22Rv1 (cell line): Measurements from ENCODE around the gene CUX1.
"Not testable (repeated sequence)": the region's sequence is repeated elsewhere in the genome, so short reads cannot be mapped to it uniquely, and the experiment has no call there.

ENCODE experiments used
- H3K27ac ChIP-seq: fragments of 450-650 bp; 2 replicates; pipeline ENCODE4 v1.5.1; 2017
- CTCF ChIP-seq: fragments of 450-650 bp; IDR thresholded peaks from 2 replicates; pipeline ENCODE4 v1.5.1; 2017; ENCODE audit warnings: mild to moderate bottlenecking
- ZFX ChIP-seq: fragments of 450-650 bp; IDR thresholded peaks from 2 replicates; pipeline ENCODE4 v1.6.1; 2017; ENCODE audit warnings: antibody characterized with exemption, borderline replicate concordance

Gene CUX1

GRCh38 chr7:102132209-102132752 lies 314.9 kb downstream of the CUX1 start:
- TF ChIP-seq CTCF: no peak
- no peak for TF ChIP-seq ZFX
- H3K27ac ChIP-seq: no peak overlapping the region

DNA sequence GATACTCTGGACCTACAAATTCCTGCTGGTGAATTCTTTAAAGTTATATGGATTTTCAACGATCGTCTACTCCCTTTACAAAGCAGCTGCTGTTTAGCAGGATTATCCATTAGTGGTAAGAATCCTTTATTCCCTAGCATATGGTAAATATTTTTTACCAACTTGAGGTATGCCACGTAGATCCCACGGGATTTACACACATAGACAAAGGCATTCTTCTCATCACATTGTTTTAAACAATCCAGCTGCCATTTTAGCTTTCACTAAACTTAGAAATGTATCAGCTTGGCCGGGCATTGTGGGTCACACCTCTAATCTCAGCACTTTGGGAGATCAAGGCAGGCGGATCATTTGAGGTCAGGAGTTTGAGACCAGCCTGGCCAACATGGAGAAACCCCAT lies 321.2 kb downstream of the CUX1 start:
- TF ChIP-seq ZFX: no peak
- no peak for TF ChIP-seq CTCF
- no peak overlapping the region for H3K27ac ChIP-seq

GRCh38 chr7:102140952-102141370 lies 323.5 kb downstream of the CUX1 start:
- no peak overlapping the region for H3K27ac ChIP-seq
- no peak for TF ChIP-seq CTCF
- no peak for TF ChIP-seq ZFX

DNA sequence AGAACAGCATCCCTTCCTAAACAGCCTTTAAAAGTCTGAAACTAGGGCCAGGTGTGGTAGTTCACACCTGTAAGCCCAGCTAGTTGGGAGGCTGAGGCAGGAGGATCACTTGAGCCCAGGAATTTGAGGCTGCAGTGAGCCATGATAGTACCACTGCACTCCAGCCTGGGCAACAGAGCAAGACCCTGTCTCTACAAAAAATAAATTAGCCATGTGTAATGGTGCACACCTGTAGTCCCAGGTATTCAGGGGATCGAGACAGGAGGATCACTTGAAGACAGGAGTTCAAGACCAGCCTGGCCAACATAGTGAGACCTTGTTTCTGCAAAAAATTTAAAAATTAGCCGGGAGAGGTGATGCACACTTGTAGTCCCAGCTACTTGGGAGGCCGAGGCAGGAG lies 325.0 kb downstream of the CUX1 start:
- not testable (repeated sequence) for H3K27ac ChIP-seq

- H3K27ac ChIP-seq: no peak overlapping the region
- no peak for TF ChIP-seq ZFX
These were observed 328.7 kb downstream of the CUX1 start for GRCh38 chr7:102146122-102146521.

GRCh38 chr7:102147008-102147407 lies 329.6 kb downstream of the CUX1 start:
- H3K27ac ChIP-seq: no peak overlapping the region
- TF ChIP-seq CTCF (no peak), ZFX (no peak)

DNA sequence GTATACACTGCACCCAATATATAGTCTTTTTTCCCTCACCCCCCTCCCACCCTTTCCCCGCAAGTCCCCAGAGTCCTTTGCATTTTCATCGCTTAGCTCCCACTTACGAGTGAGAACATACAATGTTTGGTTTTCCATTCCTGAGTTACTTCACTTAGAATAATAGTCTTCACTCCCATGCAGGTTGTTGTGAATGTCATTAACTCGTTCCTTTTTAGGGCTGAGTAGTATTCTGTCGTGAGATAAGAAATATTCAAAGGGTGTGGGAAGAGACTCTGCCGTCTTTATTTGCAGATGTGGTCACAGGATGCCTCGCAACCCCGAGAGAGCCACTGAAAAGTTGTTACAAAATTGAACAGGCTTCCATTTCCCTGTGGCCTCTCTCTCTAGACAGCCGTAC lies 331.4 kb downstream of the CUX1 start:
- TF ChIP-seq ZFX (no peak), CTCF (no peak)
- no peak overlapping the region for H3K27ac ChIP-seq

DNA sequence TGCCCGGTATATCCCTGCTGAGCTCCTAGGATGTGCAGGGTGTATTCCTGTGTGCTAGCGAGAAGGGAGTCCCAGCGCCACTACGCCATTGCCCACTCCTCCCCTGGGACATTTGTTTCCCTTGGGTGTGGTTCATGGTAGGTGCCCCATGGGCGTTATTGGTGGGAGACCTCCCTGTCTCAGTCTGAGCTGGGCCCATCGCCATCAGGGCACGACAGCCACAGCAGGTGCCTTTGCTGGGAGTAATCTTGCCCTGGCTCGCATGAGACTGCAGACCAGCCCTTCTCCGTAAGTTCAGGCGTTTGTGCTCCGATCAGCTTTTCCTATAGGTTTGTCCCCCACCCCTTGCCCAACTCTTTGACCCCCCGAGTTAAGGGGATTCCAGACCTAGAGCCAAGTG lies 332.0 kb downstream of the CUX1 start:
- no peak for TF ChIP-seq ZFX
- TF ChIP-seq CTCF: no peak
- no peak overlapping the region for H3K27ac ChIP-seq
